ENCODE data around the gene FOXD2. TPM values are rescaled to one million over a fixed set of nuclear protein-coding genes. Genes with fewer than 3 reads are reported as not detected.

Gene FOXD2
- polyA plus RNA-seq, 2 donors = 0.01 TPM; not detected in 1

GRCh38 chr1:47487850-47488450 is 50.1 kb downstream of the FOXD2 start:
- Histone ChIP-seq H3K4me3 (ENCODE audit: low read depth in 1 of 2, low read length in 2 of 2) (no peak overlapping the region), H3K27me3 (ENCODE audit: control insufficient read depth in 1 of 2, insufficient read depth in 2 of 2, low read length in 2 of 2) (peaks cover 0 to 2% of the 10 kb centered on the region in 2 donors), H3K4me1 (ENCODE audit: control insufficient read depth in 2 of 2, insufficient read depth in 2 of 2, low read length in 1 of 2) (no peaks in the 10 kb centered on the region), H3K9me3 (ENCODE audit: control insufficient read depth in 2 of 2, insufficient read depth in 1 of 2, low read depth in 1 of 2, low read length in 1 of 2) (no peaks in the 10 kb centered on the region), H3K36me3 (ENCODE audit: control insufficient read depth in 2 of 2, insufficient read depth in 2 of 2, low read length in 1 of 2) (no peaks in the 10 kb centered on the region), H3K27ac (ENCODE audit: low read depth in 2 of 2, low read length in 1 of 2) (no peak overlapping the region)
- WGBS, 2 donors = 84 to 87% methylated on average over 8 of the region's 8 CpGs

Other genes with a start within 250 kb of the FOXD2 start
- gene PDZK1IP1, start 248.0 kb upstream of the FOXD2 start, polyA plus RNA-seq = 100 to 1,000 TPM; 126 to 148 TPM
- gene TAL1, start 205.8 kb upstream of the FOXD2 start, polyA plus RNA-seq = 1 to 10 TPM in 1 of 2 donors, under 1 TPM in 1; 0.82 to 1.1 TPM
- 1 to 10 TPM; 1.6 to 2.4 TPM for gene STIL, start 123.9 kb upstream of the FOXD2 start, polyA plus RNA-seq
- 100 to 1,000 TPM in 1 of 2 donors, 10 to 100 TPM in 1; 81.2 to 105 TPM for gene CMPK1, start 104.3 kb upstream of the FOXD2 start, polyA plus RNA-seq
- gene FOXE3, start 21.8 kb upstream of the FOXD2 start, polyA plus RNA-seq = not detected